Activated CD4-positive, CD25-positive, alpha-beta regulatory T cell treated with anti-CD3 and anti-CD28 coated beads, Interleukin-2, amount 50 U/mL, for 24 hours (primary cell): ENCODE measurements around the gene ADRA2C.

Experiments used
- ATAC-seq, 2 donors: fragments of 150-1000 bp; cut with Tn5 transposase; one replicate each; pipeline ENCODE4 v1.10.0; 2021; ENCODE audit warnings: mild to moderate bottlenecking in 1 of 2, moderate library complexity in 1 of 2

ADRA2C gene

DNA sequence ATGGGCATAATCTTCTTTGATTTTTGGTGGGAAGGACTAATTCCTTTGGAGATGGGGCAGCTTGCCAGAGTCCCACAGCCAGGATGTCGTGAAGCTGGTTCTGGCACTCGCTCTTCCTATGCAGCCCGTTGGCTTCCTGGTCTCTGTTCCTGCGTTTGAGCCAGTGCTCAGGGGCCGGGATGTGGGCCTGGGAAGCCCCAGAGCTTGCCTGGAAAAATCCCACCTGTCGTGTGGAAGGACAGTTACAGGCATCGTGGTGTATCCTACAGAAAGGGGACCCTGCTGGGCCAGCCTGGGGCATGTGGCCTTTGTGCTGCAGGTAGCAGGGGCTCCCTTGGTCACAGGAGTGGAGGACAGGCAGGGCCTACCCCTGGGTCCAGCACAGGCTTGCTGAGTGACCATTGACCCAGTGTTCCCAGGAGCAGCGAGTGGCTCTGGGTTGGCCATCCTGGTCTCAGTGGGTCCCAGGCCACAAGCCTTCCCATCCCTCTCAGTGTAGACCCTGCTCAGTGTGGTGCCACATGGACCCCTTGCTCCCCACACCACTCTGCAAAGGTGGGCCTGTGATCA lies 50.2 kb downstream of the ADRA2C start:
- no peak for ATAC-seq

DNA sequence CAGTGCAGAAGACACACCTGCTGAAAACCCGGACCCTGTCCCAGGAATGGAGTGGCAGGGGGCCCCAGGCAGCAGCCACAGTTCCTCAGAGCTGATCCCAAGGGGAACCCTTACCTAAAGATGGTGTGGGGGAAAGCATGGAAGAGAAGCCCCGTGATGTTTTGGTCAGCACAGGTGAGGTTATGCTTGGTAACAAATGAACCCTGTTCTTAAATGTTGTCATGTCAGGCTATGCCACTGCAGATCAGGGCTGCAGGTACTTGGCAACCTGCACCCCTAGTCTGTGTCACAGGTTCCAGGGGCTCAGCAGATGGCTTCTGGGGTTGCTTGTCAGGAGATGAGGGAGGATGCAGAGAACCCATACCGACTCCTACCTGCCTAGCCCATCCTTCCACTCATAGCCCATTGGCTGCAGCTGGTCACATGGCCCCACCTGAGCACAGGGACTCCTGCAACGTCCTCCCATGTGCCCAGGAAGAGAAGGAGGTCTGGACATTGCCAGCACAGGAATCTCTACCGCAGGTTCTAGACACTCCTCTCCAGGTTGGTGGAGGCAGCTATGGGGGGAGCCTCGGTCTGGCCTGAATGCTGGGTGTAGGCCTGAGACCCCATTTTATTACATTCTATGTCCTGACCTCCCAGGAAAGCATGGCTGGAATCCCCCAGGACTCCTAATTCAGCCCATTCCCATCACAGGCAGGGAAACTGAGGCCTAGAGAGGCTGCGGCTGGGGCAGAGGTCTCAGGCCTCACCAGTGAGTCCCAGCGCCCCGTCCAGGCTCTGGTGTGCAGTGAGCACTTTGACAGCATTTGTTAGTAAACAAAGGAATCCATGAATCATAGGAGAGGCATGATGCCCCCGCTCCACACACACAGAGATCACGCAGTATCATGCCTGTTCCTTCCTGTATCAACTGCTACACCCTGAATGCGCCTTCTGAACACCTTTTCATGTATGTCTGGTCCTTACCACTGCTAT lies 51.1 kb downstream of the ADRA2C start:
- no peak for ATAC-seq
